CD4-positive, alpha-beta T cell treated with Interleukin-10 for 1 hour (primary cell): Measurements from ENCODE around the gene ACVR2B.
"Not testable (repeated sequence)": the region's sequence is repeated elsewhere in the genome, so short reads cannot be mapped to it uniquely, and the experiment has no call there.

Experiments
- DNase-seq: peaks from one replicate; pipeline ENCODE4 v3.0.0-alpha.2; 2020

ACVR2B gene

DNA sequence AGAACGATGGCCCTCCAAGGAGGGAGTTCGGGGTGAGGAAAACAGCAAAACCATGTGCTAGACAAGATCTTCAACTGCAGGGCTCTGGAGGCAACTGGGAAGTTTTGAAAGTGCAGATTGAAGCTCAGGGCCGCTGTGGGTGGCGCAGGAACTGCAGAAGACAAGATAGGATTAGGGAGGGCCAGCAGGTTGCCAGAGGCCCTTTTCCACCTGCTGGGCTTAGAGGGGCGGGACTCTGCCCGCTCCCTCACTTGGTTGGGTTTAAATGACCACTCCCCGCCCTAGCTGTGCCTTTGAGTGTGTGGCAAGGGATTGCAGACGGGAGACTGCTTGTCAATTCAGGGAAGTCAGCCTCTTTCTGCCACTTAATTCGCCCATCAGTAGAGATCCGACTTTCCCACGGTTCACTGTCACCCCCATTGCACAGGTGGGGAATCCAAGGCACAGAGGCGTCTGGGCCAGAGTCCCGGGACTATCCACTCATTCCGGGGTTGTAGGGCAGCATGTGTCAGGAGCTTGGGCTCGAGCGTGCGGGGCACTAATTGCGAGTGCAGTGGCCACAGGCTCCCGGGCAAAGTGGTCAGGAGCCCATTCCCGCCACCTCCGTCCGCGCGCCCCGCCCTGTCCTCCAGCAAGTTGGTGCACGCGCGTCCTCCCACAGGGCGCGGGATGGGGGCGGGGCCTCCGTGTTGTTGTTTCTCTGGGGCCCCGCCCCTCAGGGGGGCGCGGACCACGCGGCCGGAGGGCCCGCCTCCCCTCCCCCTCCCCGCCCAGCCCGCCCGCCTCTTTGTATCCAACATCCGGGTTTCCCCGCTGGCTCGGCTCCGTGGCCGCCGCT lies at the start of gene ACVR2B:
ACVR2B (plus strand) TSS at position 816 of the 838 bp plus-strand sequence. CDS start 433 bp downstream, outside the sequence.
- DNase-seq = peak; percentile 76

DNA sequence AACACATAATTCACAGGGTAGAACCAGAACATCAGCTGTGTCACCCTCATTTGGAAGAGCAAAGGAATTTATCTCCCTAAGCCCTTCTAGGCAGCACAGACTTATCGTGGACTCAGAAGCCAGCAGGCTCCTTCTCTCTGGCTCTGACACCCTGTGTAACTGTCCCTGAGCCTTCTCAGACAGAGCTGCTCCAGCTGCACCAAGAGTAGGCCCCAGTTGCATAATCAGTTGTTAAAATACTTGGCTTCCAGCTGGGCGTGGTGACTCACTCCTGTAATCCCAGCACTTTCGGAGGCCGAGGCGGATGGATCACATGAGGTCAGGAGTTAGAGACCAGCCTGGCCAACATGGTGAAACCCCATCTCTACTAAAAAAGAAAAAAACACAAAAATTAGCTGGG lies 49.4 kb upstream of the ACVR2B start:
- DNase-seq = no peak

DNA sequence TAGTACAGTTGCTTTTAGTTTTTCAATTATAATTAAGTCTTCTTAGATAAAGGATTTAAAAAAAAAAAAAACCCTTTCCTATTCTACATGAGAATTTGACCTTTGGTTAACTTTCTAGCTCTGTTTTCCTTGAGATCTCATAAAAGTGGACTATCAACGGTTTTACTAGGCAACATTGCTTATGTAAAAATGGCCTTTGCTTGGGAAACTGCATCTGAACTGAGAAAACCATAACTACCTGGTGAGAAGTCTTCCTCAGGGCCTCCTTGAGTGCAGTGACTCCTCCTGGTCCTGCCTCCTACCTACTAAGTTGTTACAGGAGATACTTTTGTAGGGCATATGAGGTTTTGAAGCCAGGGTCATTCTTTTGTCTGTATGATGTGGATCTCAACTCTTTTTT lies 42.1 kb upstream of the ACVR2B start:
- DNase-seq = no peak

GRCh38 chr3:38420758-38421157 lies 32.9 kb upstream of the ACVR2B start:
- DNase-seq = peak; percentile 4

- DNase-seq = no peak
Observed at GRCh38 chr3:38421679-38422336, 31.9 kb upstream of the ACVR2B start.

GRCh38 chr3:38426798-38427426 lies 26.8 kb upstream of the ACVR2B start:
- peak; percentile 35 for DNase-seq

DNA sequence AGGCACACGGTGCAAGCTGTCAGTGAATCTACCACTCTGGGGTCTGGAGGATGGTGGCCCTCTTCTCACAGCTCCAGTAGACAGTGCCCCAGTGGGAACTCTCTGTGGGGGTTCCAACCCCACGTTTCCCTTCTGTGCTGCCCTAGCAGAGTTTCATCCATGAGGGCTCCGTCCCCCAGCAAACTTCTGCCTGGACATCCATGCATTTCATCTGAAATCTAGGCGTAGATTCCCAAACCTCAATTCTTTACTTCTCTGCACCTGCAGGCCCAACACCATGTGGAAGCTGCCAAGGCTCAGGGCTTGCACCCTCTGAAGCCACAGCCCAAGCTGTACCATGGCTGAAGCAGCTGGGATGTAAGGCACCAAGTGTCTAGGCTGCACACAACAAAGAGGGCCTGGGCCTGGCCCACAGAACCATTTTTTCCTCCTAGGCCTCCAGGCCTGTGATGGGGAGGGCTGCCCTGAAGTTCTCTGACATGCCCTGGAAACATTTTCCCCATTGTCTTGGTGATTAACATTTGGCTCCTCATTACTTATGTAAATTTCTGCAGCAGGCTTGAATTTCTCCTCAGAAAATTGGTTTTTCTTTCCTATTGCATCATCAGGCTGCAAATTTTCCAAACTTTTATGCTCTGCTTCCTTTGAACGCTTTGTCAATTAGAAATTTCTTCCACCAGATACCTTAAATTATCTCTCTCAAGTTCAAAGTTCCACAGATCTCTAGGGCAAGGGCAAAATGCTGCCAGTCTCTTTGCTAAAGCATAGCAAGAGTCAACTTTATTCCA lies 20.6 kb upstream of the ACVR2B start:
- DNase-seq = not testable (repeated sequence)

- not testable (repeated sequence) for DNase-seq
Observed at GRCh38 chr3:38433661-38434060, 20.0 kb upstream of the ACVR2B start.

DNA sequence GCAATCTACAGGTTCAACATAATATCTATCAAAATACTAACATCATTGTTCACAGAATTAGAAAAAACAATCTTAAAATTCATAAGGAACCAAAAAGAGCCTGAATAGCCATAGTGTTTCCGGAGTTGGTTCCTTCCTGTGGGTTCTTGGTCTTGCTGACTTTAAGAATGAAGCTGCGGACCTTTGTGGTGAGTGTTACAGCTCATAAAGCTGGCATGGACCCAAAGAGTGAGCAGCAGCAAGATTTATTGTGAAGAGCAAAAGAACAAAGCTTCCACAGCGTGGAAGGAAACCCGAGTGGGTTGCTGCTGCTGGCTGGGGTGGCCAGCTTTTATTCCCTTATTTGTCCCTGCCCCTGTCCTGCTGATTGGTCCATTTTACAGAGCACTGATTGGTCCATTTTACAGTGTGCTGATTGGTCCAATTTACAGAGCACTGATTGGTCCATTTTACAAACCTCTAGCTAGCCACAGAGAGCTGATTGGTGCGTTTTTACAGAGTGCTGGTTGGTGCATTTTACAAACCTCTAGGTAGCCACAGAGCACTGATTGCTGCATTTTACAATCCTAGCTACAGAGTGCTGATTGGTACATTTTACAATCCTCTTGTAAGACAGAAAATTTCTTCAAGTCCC lies 15.1 kb upstream of the ACVR2B start:
- peak; percentile 40 for DNase-seq

DNA sequence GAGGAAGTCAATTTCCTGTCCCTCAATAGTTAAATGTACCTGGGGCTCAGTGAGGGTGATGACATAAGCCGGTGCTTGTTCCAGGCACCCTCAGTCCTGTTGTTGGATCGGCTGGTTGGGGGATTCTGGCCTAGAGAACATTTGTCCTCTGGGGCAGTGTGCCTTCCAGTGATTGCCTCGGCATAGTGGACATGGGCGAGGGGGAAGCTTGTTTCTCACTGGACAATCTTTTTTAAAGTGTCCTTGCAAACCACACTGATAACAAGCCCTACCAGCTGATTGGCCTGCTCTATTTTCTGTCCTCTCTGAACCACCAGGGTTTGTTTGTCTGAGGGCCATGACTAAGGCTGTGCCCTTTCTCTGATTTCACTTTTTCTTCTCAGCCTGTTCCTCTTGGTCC lies 10.5 kb upstream of the ACVR2B start:
- not testable (repeated sequence) for DNase-seq

DNA sequence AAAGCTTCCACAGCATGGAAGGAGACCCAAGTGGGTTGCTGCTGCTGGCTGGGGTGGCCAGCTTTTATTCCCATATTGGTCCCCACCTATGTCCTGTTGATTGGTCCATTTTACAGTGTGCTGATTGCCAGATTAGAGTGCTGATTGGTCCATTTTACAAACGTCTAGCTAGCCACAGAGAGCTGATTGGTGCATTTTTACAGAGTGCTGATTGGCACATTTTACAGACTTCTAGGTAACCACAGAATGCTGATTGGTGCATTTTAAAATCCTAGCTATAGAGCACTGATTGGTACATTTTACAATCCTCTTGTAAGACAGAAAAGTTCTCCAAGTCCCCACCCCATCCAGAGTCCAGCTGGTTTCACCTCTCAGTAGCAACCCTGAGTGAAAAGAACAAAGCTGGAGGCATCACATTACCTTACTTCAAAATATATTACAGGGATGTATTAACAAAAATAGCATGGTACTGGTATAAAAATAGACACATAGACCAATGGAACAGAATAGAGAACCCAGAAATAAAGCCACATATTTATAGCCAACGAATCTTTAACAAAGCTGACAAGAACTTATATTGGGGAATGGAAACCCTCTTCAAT lies 7.5 kb upstream of the ACVR2B start:
- DNase-seq = no peak

- DNase-seq = no peak
Observed at GRCh38 chr3:38446812-38447211, 6.9 kb upstream of the ACVR2B start.

DNA sequence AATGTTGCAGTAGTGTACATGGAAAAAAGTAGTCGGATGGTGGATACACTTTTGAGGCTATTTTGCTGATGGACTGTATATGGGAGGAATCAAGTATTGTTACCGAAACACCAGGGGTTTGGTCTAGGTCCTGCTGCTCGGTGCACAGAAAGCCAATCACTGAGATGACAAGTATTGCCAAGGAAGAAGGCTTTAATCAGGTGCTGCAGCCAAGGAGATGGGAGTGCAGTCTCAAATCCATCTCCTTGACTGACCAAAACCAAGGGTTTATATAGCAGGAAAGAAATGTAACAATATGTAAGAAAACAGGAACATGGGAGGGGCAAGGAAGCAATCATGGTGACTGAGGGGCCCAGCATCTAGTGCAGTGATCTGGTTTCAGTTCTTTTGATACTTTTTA lies 2.8 kb upstream of the ACVR2B start:
- DNase-seq = no peak

- no peak for DNase-seq
Observed at GRCh38 chr3:38453913-38454177, 155 bp downstream of the ACVR2B start.

DNA sequence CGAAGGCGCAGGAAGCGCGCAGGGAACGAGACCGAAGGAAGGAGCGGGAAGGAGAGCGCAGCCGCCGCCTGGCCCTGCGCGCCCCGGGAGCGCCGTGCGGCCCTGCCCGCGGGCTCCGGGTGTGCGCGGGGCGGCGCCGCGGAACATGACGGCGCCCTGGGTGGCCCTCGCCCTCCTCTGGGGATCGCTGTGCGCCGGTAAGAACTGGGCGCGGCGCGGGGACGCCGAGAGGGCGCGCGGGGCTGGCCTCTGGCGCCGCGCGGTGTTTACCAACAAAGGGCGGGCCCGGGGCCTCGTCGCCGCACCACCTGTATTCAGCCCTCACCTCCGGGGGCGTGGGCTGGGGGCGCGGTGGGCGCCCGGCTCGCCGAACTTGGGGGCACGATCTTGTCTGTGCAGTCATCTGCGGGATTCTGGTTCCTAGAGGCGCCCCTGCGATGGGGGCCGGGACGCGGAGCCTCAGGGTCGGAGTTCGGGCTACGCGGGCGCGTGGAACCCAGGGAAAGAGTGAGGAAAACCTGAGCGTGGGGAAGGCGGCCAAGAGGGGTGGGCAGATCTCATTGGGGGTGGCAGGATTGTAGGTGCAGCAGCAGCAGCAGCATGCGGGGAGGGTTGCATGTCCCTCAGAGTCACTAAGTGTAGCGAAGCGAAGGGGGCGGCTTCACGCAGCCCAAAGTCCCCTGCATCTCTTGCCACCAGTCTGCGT lies 641 bp downstream of the ACVR2B start:
- DNase-seq = peak; percentile 28

DNA sequence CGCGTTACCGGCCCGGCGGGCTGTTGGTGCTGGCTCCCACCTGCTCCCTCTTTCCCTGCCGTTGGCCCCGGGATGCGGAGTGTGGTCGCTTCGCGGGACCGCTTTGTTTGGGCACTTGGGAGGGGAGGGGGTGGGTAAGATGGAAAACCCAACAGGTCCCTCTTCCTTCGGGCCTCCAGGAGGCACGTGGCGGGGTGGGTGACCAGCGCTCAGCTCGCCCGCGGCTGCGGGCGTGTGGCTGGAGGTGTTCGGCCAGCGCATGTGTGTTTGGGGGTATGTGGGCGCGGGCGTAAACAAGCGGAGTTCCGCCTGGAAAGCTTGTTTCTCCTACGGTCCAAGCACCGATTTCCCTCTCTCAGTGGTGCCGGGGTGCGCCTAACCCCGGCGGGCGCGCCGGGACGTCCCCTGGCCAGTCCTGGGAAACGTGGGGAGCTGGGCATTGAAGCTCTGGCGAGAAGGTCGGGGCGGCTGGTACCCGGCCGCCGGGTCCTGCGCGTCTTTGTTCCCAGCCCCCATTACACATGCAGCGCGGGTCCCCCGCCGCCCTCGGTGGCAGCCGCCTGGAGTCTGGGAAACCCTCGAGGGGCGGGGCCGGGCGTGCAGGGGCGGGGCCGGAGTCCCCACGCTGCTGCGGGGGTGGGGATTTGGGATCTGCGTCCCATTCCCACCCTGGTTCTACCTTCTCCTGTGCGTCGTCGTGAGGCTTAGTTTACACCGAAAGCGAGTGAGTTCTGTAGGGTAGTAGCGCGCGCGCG lies 1.4 kb downstream of the ACVR2B start:
- DNase-seq = peak; percentile 32

DNA sequence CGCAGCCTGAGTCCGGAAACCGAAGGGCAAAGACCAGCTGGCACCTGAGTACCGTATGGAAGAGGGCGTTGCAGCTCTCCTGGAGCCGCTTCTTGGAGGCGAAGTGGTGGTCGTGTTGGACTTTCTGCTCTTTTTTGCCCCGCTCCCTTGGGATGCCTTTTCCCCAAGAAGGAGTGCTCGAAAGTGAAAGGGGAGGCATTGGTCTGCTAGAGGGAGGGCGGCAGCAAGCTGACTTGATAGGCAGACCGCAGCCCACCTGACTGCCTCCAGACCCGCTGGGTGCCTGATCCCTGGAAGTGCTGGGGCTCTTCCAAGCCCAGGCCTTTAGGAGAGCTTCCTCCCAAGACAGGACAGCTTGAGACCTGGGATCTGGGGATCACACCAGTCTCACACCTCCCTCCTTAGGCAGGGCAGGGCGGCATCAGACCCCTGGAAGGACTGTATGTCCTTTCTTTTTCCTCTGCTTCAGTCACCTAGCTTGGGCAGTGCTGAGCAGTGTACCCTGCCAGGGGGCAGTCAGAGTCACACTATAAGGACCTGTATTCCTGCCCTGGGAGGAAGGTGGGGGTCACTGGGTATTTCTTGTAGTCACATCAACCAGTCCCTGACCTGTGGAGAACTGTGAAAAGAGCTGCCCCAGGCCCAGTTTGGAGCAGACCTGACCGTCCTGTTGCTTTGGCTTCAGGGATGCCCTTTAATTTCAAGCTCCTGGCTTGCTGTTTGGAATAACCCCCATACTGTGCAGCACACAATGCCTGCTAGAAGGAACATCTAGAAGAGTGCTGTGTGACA lies 2.1 kb downstream of the ACVR2B start:
- DNase-seq = no peak

- no peak for DNase-seq
Observed at GRCh38 chr3:38457111-38458003, 3.7 kb downstream of the ACVR2B start.
